NB4 (cell line): ENCODE results near the gene TBX21.

Experiments
- DNase-seq: peaks from one replicate; pipeline ENCODE4 v3.0.0; 2010; ENCODE audit warnings: low read depth
- H3K4me3 ChIP-seq: one replicate; pipeline ENCODE4 v1.5.1; 2011; ENCODE audit warnings: mild to moderate bottlenecking, low read depth, low read length, moderate library complexity
- CTCF ChIP-seq: IDR thresholded peaks from one replicate; pipeline ENCODE4 v1.5.1; 2012; ENCODE audit warnings: low read depth, low read length
- MAX ChIP-seq: IDR thresholded peaks from 2 replicates; pipeline ENCODE4 v1.6.1; 2011; ENCODE audit warnings: low read depth, low read length
- MYC ChIP-seq: IDR thresholded peaks from 2 replicates; pipeline ENCODE4 v1.6.1; 2011; ENCODE audit warnings: low read depth, low read length
- POLR2A ChIP-seq: IDR thresholded peaks from 2 replicates; pipeline ENCODE4 v1.6.1; 2011; ENCODE audit warnings: mild to moderate bottlenecking; ENCODE audit not compliant: insufficient read length; ENCODE audit errors: extremely low read depth

The TBX21 gene

GRCh38 chr17:47703191-47703591, 29.8 kb upstream of the TBX21 start:
- no peak for TF ChIP-seq CTCF
- TF ChIP-seq MYC, result no peak
- TF ChIP-seq POLR2A, result no peak
- TF ChIP-seq MAX, result no peak
- no peak for DNase-seq
- no peak overlapping the region for H3K4me3 ChIP-seq

DNA sequence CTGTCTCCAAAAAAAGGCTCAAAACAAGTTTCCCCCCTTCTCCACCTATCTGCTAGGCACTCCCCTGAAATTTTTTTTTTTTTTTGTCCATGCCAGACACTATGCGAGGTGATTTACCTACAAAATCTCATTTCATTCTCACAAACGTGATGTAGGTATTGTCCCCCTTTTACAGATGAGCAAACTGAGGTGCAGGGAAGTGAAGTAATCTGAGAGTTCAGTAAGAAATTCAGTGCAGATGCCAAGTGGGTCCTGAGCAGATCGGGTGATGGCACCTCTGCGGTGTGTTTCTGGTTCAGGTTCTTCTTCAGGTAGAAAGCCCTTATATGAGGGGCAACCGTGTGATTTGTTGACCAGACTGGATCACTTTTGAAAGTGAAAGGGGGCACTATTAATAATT, 29.4 kb upstream of the TBX21 start:
- no peak overlapping the region for H3K4me3 ChIP-seq
- no peak for DNase-seq
- TF ChIP-seq CTCF (no peak), POLR2A (no peak), MAX (no peak), MYC (no peak)

DNA sequence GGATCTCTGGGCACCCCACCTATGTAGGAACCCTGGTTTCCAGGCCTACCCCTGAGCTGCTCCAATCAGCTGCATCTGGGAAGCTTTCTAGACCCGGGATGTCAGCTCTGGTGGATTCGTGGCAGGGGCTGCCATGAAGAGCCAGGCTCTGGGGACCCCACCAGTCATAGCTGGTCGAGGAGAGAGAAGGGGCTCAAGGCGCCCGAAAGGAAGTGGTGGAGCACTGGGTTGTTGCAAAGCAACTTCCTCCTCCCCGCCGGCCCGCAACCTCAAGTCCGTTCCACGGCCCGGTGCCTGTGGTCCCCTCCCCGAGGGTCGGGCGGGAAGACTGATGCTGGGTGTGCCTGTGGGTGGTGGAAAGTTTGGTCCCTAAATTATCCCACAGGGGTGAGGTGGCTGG, 28.9 kb upstream of the TBX21 start:
- TF ChIP-seq POLR2A (no peak), CTCF (no peak), MAX (no peak), MYC (no peak)
- no peak overlapping the region for H3K4me3 ChIP-seq
- DNase-seq, result peak; percentile 68

- H3K4me3 ChIP-seq, result no peak overlapping the region
- TF ChIP-seq MAX (no peak), MYC (no peak), CTCF (no peak), POLR2A (no peak)
- DNase-seq, result no peak
Observed at GRCh38 chr17:47704736-47705135, 28.3 kb upstream of the TBX21 start.

DNA sequence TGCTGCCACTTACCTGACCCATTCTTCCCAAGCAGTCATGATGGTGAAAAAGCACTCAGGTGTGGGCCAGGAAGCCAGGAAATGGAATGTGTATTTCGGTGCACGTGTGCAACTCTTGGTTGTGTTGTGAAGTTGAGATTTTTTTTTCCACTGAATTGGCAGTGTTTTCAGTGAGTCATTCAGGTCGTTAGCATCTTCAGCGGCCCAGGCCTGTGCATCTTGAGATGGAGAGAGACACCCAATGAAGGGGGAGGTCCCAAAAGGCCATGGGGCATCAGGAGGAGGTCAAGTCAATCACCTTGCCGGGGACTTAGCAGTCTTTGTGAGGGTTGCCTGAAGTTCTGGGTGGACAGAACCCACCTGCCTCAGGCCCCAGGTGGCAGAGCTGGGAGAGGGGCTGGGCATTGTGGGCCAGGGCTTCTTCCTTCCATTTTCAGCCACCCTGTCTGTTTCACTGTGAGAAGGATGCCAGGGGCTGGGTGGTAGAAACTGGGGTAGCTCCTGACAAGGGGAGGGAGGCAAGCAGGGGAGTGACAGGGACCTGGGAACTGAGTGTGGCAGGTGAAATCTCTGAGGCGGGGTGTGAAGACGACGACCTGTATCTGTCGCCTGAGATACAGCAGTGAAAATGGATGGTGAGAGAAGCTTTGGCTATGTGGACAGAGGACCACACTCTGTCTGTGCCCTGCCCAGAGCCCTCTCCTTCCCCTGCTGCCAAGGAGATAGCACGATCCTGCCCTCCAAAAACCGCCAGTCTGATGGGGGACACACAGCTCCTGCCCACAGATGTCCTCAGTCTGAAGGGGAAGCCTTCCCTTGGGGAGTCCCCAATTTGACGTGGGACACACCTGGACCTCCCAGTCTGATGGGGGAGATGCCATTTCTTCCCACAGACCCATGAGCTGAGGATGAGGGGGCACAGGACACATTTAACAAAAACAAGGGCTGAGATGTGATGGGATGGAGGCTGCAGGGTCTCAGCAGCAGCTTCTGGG, 27.2 kb upstream of the TBX21 start:
- TF ChIP-seq CTCF (no peak), POLR2A (no peak), MAX (no peak), MYC (no peak)
- no peak overlapping the region for H3K4me3 ChIP-seq
- DNase-seq, result no peak
